Measurements from ENCODE around the gene ZNF385B. TPM values are rescaled to one million over a fixed set of nuclear protein-coding genes. Genes with fewer than 3 reads are reported as not detected.

ZNF385B gene
- total and polyA plus RNA-seq, 10 of the 15 experiments (the other 5 are each of a cell fraction or from before 2014, with no cell fraction given), result not detected

GRCh38 chr2:179745635-179746256 lies 115.7 kb downstream of the ZNF385B start:
- no peak overlapping the region for H3K4me2 ChIP-seq (ENCODE audit: control insufficient read depth, insufficient read depth)
- FAIRE-seq, result no peak
- no peak for DNase-seq (ENCODE audit: low read depth, low spot score)
- H3K27me3 ChIP-seq (replicated peaks in 1 of 2; ENCODE audit: control insufficient read depth in 2 of 2, insufficient read depth in 2 of 2, low read length in 1 of 2), result no peaks in the 10 kb centered on the region; a peak in 1 of 4 replicates
- H3K9ac ChIP-seq (ENCODE audit: control insufficient read depth, insufficient read depth, low read length), result no peak overlapping the region
- ATAC-seq, result no peak
- no peaks in the 10 kb centered on the region for H4K20me1 ChIP-seq (ENCODE audit: control insufficient read depth, insufficient read depth)
- no peaks in the 10 kb centered on the region for H3K79me2 ChIP-seq (ENCODE audit: control insufficient read depth, insufficient read depth, low read length)
- no TSS peak for BruUV-seq (replicated peaks)
- H2AFZ ChIP-seq (ENCODE audit: control insufficient read depth, low read depth, low read length), result no peak overlapping the region
- TF ChIP-seq, protein P1, sequence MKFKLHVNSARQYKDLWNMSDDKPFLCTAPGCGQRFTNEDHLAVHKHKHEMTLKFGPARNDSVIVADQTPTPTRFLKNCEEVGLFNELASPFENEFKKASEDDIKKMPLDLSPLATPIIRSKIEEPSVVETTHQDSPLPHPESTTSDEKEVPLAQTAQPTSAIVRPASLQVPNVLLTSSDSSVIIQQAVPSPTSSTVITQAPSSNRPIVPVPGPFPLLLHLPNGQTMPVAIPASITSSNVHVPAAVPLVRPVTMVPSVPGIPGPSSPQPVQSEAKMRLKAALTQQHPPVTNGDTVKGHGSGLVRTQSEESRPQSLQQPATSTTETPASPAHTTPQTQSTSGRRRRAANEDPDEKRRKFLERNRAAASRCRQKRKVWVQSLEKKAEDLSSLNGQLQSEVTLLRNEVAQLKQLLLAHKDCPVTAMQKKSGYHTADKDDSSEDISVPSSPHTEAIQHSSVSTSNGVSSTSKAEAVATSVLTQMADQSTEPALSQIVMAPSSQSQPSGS (IDR thresholded peaks at IDR 0.05; ENCODE audit: low read length), result no peak
- no peak for TF ChIP-seq ZNF622 (IDR thresholded peaks at IDR 0.05)
- no peak for TF ChIP-seq JUND (IDR thresholded peaks at IDR 0.05; ENCODE audit: low read depth, low read length)
- TF ChIP-seq RELA (IDR thresholded peaks at IDR 0.05; ENCODE audit: borderline replicate concordance, partially characterized antibody), result no peak
- no peak for TF ChIP-seq HDAC6 (IDR thresholded peaks at IDR 0.05; ENCODE audit: unreplicated experiment)
- TF ChIP-seq, protein P2, sequence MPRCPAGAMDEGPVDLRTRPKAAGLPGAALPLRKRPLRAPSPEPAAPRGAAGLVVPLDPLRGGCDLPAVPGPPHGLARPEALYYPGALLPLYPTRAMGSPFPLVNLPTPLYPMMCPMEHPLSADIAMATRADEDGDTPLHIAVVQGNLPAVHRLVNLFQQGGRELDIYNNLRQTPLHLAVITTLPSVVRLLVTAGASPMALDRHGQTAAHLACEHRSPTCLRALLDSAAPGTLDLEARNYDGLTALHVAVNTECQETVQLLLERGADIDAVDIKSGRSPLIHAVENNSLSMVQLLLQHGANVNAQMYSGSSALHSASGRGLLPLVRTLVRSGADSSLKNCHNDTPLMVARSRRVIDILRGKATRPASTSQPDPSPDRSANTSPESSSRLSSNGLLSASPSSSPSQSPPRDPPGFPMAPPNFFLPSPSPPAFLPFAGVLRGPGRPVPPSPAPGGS (IDR thresholded peaks at IDR 0.05; ENCODE audit: borderline replicate concordance, insufficient read depth, low read depth, low read length, poor library complexity, severe bottlenecking), result no peak
- no peak for TF ChIP-seq ASH2L (IDR thresholded peaks at IDR 0.05; ENCODE audit: borderline replicate concordance, low read depth)
- no peak for TF ChIP-seq EZH2 (IDR thresholded peaks at IDR 0.05; ENCODE audit: borderline replicate concordance, control insufficient read depth, low read depth, low read length)
- no peak overlapping the region for H3K4me3 ChIP-seq
- RAD21 ChIA-PET (ENCODE audit: unreplicated experiment), result no interaction called here
- POLR2A ChIA-PET, result no interaction called here
- SMC1A ChIA-PET (ENCODE audit: uncharacterized antibody, unreplicated experiment), result no interaction called here
- H3K9me3 ChIP-seq (replicated peaks; ENCODE audit: control insufficient read depth, insufficient read depth, low read length), result no peaks in the 10 kb centered on the region
- 57% methylated on average over 5 of the region's 5 CpGs for WGBS (ENCODE audit: insufficient coverage, insufficient replicate concordance, low lambda C conversion rate, missing lambda C conversion rate)
- intact Hi-C loops (cut with micrococcal nuclease; ENCODE audit: unreplicated experiment), result no loop called here
- no peak overlapping the region for H3K27ac ChIP-seq (ENCODE audit: control insufficient read depth, insufficient read depth)
- H3K4me1 ChIP-seq (ENCODE audit: control insufficient read depth, insufficient read depth, low read length), result no peaks in the 10 kb centered on the region
- in situ Hi-C loops (cut with MboI), result no loop called here
- no peaks in the 10 kb centered on the region for H3K36me3 ChIP-seq (ENCODE audit: control insufficient read depth in 2 of 2, insufficient read depth in 2 of 2, low read length in 1 of 2)
- CTCF ChIA-PET, result no interaction called here
